GM19240 (cell line): ENCODE data around the gene POLR1H.

Experiments
- DNase-seq: peaks from one replicate; pipeline ENCODE4 v3.0.0; 2011; ENCODE audit warnings: low spot score; ENCODE audit not compliant: insufficient read length

Gene POLR1H

DNA sequence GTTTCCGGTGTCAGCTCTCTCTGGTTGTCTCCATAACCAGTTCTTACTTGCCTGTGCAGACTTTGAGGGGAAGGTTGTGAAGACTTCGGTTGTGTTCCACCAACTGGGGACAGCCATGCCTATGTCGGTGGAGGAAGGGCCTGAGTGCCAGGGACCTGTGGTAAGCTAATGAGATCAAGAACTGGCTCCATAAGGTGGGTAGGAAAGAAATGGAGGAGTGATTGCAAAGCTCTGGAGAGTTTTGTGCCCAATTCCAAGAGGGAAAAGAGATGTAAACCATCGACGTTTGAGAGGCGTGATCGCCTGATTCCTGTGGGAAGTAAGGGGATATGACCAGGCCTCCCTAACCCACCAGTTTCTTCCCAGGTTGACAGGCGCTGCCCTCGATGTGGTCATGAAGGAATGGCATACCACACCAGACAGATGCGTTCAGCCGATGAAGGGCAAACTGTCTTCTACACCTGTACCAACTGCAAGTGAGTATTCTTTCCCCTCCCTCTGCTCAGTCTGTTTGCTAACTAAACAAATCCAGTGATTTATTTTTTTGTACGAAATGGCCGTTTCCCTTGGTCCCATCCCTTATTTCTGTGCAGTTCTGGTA lies 893 bp downstream of the POLR1H start:
- no peak for DNase-seq

DNA sequence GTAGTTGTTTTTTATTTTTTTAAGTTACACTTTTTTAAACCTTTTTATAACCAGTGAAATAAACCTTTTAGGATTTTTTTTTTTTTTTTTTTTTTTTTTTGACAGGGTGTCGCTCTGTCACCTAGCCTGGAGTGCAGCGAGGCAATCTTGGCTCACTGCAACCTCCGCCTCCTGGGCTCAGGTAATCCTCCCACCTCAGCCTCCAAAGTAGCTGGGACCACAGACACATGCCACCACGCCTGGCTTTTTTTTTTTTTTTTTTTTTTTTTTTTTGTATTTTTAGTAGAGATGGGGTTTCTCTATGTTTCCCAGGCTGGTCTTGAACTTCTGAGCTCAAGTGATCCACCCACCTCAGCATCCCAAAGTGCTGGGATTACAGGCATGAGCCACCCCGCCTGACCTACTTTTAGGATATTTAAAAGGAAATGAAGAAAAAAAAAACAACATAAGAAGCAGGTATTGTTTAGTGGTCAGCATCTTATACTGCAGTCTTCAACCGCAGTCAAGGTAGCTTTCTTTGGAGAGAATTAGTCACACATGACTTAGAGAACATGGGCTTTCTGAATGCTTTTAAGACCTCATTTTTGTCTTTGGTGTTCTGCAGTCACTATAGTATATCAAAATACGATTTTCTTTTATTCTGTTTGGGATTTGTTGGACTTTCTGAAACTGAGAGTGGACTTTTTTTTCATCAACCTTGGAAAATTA lies 1.6 kb downstream of the POLR1H start:
- DNase-seq = no peak

DNA sequence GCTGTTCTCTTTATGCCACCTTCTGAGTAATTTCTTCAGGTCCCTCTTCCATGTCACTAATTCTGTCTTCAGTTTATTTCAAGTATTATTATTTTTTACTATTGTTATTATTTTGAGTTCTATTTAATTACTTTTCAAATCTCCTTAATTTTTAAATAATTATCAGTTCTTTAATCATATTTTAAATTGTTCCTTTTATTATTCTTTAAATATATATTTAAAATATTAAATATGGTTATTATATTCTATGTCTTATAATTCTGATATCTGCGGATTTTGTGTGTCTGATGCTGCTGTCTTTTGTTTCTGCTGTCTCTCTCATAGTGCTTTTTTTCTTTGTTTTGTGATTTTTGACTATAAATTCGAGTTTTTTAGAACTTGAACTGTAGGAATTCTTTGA lies 2.2 kb downstream of the POLR1H start:
- DNase-seq = no peak

DNA sequence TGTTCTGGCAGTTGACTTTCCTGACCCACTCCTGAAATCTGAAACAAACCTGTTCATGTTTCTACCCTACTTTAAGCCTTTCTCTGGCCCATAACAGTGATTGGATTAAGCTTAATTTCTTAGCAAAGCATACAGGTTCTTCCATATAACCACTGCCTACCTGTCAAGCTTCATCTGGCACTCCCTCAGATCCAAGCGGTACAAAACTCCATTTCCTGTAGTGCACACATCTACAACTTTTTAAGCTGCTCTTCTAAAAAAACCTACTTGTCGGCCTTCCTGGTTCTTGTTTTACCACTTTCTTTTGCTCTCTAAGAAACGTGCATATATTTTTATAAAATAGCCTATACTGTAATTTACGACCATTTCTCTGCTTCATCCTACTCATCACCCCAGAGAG lies 5.0 kb downstream of the POLR1H start:
- DNase-seq = no peak

DNA sequence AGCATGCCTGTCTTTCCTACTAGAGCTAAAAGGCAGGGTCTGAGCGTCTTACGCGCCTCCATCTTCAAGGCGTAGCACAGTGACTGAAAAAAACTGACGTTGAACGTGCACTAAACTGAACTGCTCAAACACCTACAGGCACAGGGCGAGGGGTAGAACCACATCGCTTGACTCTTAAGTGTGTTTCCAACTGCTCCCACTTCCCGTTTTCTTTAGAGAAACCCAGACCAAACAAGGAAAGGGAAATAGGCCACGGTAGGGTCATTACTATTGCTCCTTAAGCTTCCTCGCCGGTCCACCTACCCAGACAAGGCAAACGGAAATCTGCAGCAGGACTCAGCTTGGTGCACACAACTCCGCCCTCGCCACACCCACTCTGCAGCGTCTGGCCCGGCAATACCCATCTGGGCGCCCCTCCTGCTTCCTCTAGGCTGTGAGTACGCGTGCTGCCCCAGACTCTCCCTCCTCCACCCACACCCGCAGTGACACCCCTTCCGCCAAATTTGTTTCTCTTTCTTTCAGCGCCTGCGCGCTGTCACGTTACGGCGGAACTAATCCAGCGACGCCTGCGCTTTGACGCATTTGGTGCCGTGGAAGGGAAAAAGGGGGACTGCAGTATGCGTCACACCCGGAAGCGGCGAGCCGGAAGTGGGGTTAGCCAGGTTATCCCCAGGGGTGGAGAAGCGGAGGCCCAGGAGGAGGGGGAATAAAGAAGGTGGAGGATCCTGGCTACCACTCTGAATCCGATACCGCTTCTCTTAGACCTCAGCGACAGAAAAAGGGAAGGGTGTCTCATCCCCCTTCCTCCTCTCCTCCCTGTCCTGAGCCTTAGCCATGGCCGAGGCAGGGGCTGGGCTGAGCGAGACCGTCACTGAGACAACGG lies 5.8 kb downstream of the POLR1H start, which contains the start of gene PPP1R11:
Gene PPP1R11, plus strand, starts transcription at position 622 of the 883 bp plus-strand sequence. Its CDS starts 213 bp downstream, at position 835.
- DNase-seq = peak; percentile 96

DNA sequence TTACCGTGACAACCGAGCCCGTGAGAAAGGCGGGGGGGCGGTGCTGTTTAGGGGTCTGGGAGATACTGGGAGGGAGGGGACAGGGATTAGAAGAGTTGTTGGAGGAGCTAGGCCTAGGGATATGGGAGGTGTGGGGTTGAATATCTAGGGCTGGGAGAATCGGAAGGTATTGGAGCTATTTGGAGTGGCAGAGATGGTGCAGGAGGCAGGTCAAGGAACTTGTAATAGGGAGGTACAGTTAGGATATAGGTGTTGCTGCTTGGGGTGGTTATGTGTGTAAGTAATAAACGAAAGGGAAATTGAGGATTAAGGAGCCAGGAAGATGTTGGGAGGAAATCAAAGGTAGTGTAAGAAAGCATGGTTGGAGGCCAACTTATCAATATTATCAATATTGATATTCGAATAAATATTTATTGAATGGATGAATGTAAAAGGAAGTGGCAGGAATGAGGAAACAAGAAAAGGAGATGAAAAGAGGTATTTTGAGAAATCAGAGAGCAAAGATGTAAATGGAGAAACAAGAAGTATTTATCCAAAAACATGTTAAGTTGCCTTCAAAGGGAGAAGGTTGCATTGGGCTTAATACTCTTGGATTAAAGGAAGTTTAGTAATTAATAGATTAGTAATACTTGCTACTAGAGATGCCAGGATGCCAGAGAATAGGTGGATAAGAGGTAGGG lies 6.5 kb downstream of the POLR1H start:
- no peak for DNase-seq

DNA sequence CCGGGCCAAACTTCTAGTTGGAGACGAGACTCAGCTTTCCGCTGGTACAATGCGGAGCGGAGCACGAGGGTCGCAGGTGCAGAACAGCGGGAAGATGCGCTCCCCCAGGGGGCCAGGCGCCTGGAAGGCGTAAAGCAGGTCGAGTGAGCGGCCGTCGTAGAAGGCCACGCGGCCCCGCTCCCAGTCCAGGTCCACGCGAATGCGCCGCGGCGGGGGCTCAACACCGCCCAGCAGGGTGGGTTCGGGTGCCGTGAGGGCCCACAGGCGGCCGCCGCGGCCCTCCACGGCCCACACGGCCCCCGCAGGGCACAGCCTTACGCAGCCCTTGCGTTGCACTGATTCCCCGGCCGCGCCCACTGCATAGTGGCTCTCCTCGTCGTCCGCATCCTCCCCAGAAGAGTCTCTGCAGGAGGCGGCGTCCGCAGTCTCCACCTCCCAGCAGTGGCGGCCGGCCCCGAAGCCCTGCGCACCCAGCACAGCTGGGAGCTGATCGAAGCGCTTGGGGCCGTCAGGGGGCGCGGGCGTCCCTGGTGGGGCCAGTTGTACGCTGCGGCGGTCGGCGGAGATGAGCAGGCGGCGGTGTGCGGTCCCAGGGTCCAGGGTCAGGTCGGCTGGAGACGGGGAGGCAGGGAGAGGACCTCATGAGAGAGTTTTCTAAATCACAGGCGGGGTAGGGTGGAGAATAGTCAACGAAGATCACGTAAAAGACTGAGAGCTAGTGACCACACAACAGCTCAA lies 10.2 kb downstream of the POLR1H start:
- DNase-seq = no peak

DNA sequence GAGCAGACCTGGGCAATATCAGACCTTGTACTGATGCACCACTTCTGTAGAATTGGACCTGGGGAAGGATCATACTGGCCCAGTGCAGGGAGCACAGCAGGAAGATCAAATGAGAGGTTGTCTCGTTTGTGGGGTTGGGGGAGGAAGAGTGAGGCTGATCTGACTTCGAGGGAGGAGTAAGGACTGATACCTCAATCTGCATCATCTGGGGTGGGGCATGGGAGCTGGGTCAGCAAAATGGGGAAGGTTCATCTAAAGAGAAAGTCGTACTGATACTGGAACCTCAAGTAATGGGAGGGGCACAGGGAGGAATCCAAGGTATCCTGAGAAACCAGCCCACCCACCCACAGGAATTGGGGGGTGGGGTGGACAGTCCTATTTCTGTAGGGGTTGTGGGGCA lies 10.8 kb downstream of the POLR1H start:
- DNase-seq = no peak

DNA sequence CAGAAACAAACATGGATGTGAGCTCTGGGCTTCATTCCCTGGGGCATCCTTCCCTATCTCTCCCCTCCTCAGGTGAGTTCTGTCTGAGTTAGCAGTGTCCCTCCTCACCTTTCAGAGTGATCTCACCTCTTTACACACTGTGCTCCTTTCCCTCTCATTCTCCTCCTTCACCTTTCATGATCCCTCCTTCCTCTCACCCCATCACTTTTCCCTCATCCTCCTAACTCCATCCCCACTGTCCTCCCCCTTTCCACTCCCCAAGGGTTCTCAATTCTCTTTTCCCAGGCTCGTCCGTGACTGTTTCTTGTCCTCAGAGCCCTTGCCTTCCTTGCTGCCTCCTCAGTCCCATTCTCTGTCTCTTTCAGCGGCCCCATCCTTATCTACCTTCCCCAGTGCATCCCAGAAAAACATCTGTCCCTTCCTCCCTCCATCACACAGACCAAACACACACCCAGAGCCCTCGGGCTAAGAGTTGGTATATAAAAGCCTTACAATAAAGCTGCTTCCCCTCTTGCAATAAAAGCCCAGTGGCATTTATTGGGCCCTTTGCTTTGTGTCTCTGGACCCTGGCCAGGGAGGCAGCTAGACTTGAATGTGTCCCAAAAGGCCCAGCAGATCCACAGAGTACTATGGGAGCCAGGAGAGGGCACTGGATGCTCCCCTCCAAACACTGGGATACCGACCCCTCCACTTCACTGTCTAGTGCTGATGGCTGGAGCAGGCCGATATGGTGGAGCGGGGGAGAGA lies 12.6 kb downstream of the POLR1H start:
- no peak for DNase-seq

DNA sequence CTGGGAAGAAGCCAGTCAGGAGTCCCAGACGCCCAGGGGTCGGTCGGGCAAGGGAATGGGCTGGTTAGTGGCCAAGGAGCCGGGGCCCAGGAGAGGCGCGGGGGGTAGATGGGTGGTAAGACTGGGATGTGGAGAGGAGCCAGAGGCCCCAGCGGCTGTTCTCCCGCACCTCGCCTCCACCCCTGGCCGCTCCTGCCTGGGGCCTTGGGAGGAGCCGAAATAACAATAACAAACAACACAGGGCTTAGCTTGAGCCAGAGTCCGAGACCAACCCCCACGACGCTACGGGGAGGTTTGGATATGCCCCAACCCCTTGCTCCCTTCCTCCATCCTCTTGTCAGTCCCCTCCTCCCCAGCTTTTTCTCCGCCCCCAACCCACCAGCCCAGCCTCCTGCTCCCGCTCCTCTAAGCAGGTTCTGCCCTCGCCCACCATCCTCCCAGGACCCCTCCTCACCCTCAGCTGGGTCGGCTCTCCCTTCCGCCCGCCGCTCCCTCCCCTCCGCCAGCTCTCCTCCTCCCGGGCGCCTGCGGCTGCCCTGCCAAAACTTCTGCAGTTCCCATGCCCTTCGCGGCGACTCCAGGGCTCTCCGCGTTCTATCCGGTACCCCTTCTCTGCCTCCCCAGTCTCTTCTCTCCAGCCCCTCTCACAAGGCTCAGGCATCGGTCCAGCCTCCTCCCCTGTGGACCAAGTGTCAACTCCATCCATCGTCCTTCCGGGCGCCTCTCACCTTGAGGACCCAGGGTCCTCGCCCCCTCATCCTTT lies 13.4 kb downstream of the POLR1H start:
- no peak for DNase-seq

DNA sequence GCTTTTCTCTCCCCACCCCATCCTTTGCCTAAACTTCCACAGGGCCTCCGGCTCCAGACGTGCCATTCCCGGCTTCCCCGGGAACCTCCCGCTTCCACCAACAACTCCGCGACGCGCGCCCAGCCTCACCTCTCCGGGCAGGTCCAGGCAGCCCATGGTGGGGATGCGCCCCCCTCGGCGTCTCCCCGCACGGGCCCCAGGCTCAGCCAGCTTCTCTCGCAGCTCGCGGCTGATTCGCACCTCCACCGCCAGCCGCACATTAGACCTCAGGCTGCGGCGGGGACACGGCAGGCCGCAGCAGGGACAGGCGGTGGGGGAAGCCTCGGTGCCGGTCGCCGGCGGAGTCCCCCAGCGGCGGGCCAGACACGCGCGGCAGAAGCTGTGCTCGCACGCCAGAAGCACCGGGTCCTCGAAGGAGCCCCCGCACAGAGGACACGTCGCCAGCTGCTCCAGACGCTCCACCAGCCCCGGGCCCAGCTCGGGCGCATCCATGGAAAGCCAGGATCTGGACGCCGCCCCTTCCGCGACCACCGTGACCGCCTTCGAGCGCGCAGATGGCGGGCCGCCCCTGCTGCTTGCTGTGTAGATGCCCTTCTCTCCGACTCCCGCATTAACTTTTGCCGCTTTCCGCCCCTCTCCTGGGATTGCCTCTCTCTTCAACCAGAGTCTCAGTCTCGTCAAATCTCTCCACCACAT lies 14.2 kb downstream of the POLR1H start, which contains the start of gene RNF39:
Gene RNF39, minus strand, starts transcription at position 676 of the 696 bp plus-strand sequence. Its CDS starts 184 bp downstream, at position 492.
- no peak for DNase-seq

DNA sequence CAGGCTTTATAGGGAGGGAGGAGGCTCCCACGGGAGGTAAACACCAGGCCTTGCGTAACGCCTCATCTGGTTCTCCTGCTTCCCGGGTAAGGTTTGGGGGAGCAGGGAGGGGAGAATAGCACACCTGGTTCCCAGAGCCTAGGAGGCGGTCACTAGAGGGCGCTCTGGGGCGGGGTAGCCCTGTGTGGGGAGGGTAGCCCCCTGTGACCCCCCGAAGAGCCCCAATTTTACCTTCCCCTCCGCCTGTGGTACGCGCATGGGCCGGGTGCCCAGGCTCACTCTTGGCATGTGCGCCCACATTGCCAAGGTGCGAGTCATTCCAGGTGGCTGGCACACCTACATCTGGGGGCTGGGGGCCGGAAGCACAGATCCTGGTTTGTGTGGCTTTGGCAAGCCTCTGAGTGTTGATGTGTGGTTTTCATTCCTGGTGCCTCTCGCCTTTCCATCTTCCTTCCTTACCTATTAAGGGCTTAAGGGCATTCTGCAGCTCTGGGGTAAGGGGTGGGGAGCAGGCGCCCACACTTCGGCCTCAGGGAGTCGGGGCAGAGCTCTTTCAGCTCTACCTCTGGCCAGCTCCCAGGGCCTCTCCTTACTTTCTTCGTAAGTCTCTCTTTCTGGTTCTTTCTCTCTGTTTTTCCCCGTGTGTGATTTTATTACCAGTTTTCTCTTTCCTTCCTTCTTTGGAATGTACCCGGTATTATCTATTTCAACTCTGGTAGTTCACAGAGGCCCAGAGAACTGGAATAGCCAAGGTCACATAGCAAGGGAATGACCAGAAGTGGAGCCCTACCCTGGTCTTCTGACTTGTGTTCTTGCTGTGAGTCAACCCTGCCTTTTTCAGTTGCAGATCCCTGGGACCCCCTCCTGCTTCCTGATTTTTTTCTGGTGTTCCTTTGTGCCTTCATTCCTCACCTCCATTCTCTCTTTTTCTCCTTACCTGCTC lies 15.0 kb downstream of the POLR1H start:
- no peak for DNase-seq

DNA sequence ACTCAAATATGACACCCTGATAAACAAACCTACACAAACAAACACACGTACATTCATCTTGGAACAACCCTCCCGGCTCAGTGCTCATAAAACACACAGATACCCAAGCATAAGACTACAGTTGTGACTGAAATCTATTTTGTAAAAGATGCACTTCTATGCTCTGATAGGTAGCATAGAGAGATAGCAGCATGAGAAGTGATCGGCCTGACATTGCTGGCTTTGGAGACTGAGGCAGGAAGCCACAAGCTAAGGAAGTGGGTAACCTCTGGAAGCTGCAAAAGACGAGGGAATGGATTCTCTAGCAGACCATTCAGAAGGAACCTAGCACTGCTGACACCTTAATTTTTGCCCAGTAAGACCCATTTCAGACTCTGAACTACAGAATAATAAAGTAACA lies 16.2 kb downstream of the POLR1H start:
- DNase-seq = no peak

DNA sequence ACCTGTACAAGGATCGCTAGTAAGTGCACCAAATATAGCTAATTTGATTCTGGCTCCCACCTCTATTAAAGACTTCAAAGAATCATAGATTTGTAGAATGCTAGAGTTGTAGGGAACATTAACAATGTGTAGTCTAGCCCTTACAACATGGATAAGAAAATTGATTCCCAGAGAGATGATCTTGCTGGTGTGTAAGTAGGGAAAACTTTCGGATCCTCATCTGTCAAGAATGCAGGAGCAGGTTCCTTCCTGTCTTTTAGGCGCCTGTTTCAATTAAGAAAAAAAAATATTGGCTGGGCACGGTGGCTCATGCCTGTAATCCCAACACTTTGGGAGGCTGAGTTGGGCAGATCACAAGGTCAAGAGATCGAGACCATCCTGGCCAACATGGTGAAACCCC lies 26.8 kb downstream of the POLR1H start:
- DNase-seq = no peak

DNA sequence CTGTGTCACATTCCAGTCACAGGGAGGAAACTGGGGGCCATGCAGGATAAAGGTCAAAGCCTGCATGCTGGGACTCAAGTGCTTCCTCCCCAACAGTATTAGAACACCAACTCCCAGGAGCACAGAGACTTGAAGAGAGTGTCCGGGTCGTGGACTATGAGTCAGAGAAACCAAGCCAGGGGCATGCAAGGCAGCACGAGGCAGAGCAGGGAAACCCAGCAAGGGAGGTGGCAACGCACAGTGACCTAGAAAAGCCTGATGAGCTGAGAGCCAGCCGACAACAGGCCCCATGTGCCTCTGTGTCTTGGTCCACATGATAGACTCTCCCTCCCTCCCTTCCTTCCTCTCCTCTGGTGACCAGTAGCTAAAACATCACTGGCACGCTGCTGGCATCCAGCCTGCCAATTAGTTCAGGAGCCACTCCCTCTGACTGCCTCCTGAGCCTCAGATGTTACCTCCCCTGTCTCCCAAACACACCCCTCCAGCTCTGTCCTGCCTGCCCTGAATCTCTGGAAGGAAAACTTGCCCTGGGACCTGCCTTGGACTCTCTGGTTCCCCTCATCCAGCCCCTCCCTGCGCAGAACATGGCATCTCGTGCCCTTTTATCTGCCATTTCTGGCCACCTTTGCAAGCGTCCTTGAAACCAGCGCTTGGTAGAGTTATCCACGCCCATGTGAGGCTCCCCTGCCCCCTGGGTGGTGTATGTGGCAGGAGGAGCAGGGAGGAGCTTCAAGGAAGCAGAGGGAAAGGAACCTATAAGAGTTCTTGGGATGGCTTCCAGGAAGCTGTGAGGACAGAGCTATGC lies 30.7 kb downstream of the POLR1H start:
- no peak for DNase-seq

DNA sequence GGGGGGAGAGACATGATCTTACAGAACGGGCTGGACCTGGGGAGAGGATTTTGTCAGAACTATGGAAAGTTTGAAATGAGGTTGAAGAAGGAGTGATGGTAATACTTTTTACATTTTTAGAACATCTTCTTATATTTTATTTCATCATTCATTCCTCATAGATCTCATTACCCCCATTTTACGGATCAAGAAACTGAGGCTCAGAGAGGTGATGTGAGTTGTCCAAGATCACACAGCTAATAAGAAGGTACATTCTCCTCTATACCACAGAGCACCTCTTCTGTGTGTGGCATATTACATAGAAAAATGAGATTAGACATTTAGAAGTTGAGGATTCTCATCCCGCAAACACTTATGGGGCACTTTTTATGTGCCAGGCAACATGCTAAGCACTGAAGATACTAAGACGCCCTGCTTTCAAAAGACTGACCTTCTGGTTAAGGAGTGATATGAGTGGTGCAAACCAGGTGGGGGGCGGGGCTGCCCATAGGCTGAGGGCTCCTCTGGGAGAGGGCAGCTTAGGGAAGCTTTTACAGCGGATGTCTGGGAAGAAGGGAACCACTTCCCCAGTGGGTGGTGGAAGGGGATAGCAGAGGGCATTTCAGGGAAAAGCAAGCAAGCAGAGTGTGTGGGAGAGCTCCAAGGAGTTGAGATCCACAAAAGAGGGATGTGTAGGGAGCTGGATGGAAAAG lies 31.9 kb downstream of the POLR1H start:
- no peak for DNase-seq
